ENCODE data around the gene HS3ST2. TPM values are rescaled to one million over a fixed set of nuclear protein-coding genes. Genes with fewer than 3 reads are reported as not detected.
A peak's percentile ranks its signal among the peaks of the same experiment; 100 is the strongest.
"Not testable (repeated sequence)": the region's sequence is repeated elsewhere in the genome, so short reads cannot be mapped to it uniquely, and the experiment has no call there.

The HS3ST2 gene
- total and polyA plus RNA-seq, 4 experiments from 2014 or later, result 0.47 to 0.70 TPM; not detected in 2

DNA sequence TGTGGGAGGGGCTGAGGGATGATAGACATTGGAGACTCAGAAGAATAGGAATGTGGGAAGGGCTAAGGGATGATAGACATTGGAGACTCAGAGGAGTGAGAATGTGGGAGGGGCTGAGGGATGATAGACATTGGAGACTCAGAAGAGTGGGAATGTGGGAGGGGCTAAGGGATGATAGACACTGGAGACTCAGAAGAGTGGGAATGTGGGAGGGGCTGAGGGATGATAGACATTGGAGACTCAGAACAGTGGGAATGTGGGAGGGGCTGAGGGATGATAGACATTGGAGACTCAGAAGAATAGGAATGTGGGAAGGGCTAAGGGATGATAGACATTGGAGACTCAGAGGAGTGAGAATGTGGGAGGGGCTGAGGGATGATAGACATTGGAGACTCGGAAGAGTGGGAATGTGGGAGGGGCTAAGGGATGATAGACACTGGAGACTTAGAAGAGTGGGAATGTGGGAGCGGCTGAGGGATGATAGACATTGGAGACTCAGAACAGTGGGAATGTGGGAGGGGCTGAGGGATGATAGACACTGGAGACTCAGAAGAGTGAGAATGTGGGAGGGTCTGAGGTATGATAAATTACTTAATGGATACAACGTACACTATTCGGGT lies 125.9 kb downstream of the HS3ST2 start:
- not testable (repeated sequence) for H3K36me3 Mint-ChIP-seq

GRCh38 chr16:22941970-22942501 lies 128.1 kb downstream of the HS3ST2 start:
- no peak overlapping the region for H3K4me3 Mint-ChIP-seq
- Histone ChIP-seq H3K27me3 (ENCODE audit: insufficient read depth, low read length) (no peaks in the 10 kb centered on the region), H3K4me3 (ENCODE audit: low read length in 2 of 2) (no peak overlapping the region), H3K9me3 (ENCODE audit: control insufficient read depth in 1 of 2, low read length in 2 of 2) (no peaks in the 10 kb centered on the region), H3K36me3 (ENCODE audit: insufficient read depth, low read length) (no peaks in the 10 kb centered on the region), H3K4me1 (ENCODE audit: insufficient read depth, low read length) (no peaks in the 10 kb centered on the region), H3K27ac (ENCODE audit: low read depth, low read length) (no peak overlapping the region)
- no peak for DNase-seq
- H3K4me1 Mint-ChIP-seq, result no peaks in the 10 kb centered on the region
- POLR2A ChIA-PET (ENCODE audit: partially characterized antibody), result no interaction called here
- intact Hi-C loops (cut with micrococcal nuclease), result no loop called here
- H3K36me3 Mint-ChIP-seq, result no peaks in the 10 kb centered on the region
- H3K27ac Mint-ChIP-seq, result no peak overlapping the region
- no peaks in the 10 kb centered on the region for H3K9me3 Mint-ChIP-seq
- peaks cover 17 to 35% of the 10 kb centered on the region in 2 donors for H3K27me3 Mint-ChIP-seq
- CTCF ChIA-PET (ENCODE audit: partially characterized antibody), result interaction anchor here (0.7 kb wide), 1 partner anchor 169 kb away, joined by 3 read pairs; no protein-coding TSS in a partner anchor

More for the DNA sequence above, 125.9 kb downstream of the HS3ST2 start:
- H3K27ac ChIP-seq (ENCODE audit: low read depth, low read length); intact Hi-C loops (cut with micrococcal nuclease); H3K4me3 Mint-ChIP-seq; DNase-seq; H3K27ac Mint-ChIP-seq; H3K27me3 ChIP-seq (ENCODE audit: insufficient read depth, low read length); POLR2A ChIA-PET (ENCODE audit: partially characterized antibody); H3K4me3 ChIP-seq (ENCODE audit: low read length in 2 of 2); H3K4me1 ChIP-seq (ENCODE audit: insufficient read depth, low read length); H3K4me1 Mint-ChIP-seq; CTCF ChIA-PET (ENCODE audit: partially characterized antibody); H3K9me3 Mint-ChIP-seq; H3K36me3 ChIP-seq (ENCODE audit: insufficient read depth, low read length); H3K9me3 ChIP-seq (ENCODE audit: control insufficient read depth in 1 of 2, low read length in 2 of 2): not testable (repeated sequence)
- H3K27me3 Mint-ChIP-seq, result peaks cover 10 to 30% of the 10 kb centered on the region in 2 donors

DNA sequence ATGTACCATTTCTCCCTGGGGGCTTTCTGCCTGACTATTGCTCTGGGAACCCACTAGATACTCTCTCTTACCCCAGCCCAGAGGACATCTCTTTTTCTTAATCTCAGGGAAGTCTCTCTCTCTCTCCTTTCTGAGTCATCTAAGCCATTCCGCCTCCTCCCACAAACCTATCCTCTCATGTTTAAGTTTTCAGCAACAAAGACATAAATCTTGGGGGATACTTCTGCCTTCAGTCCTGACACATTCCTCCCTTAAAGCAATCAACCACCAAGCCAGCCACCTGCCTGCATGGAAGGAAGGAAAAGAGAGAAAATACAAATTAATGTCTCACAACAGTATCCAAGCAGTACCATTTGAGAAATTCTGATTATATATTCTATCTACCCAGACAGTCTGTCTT lies 128.8 kb downstream of the HS3ST2 start:
- H3K4me1 Mint-ChIP-seq, result peaks cover 0 to 2% (median under 1%) of the 10 kb centered on the region in 4 donors
- ChIA-PET POLR2A (ENCODE audit: partially characterized antibody) (no interaction called here), CTCF (ENCODE audit: partially characterized antibody) (interaction anchor here (0.7 kb wide), 1 partner anchor 170 kb away, joined by 3 read pairs; no protein-coding TSS in a partner anchor)
- Histone ChIP-seq H3K27ac (ENCODE audit: low read depth, low read length) (no peak overlapping the region), H3K27me3 (ENCODE audit: insufficient read depth, low read length) (no peaks in the 10 kb centered on the region), H3K9me3 (ENCODE audit: control insufficient read depth in 1 of 2, low read length in 2 of 2) (no peaks in the 10 kb centered on the region), H3K4me1 (ENCODE audit: insufficient read depth, low read length) (no peaks in the 10 kb centered on the region), H3K4me3 (ENCODE audit: low read length in 2 of 2) (no peak overlapping the region), H3K36me3 (ENCODE audit: insufficient read depth, low read length) (no peaks in the 10 kb centered on the region)
- intact Hi-C loops (cut with micrococcal nuclease), result no loop called here
- H3K9me3 Mint-ChIP-seq, result no peaks in the 10 kb centered on the region
- H3K4me3 Mint-ChIP-seq, result no peak overlapping the region
- peaks cover 25 to 39% of the 10 kb centered on the region in 2 donors for H3K27me3 Mint-ChIP-seq
- no peak for DNase-seq
- no peaks in the 10 kb centered on the region for H3K36me3 Mint-ChIP-seq
- H3K27ac Mint-ChIP-seq, result no peak overlapping the region

DNA sequence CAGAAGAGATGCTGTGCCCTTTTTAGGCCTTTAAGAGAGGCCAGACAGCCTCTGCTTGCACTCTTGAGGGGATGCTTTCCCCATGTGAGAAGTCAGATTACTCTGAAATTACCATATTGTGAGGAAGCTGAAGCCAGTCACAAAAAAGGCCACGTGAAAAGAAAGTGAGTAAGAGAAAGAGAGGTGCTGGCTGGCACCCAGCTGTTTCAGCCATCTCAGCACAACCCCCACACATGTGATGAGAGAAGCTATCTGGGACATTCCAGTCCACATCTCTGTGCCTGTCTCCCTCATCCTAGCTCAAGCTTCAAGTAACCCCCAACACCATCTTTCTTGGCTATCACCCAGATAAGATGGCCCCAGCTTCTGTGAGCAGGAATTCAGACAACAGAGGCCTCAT lies 131.4 kb downstream of the HS3ST2 start:
- no peaks in the 10 kb centered on the region for H3K36me3 Mint-ChIP-seq
- H3K27me3 Mint-ChIP-seq, result peaks cover 31 to 39% of the 10 kb centered on the region in 2 donors
- intact Hi-C loops (cut with micrococcal nuclease), result no loop called here
- ChIA-PET POLR2A (ENCODE audit: partially characterized antibody) (no interaction called here), CTCF (ENCODE audit: partially characterized antibody) (interaction anchor here (1.1 kb wide), 1 partner anchor 1785 kb away, joined by 3 read pairs; no protein-coding TSS in a partner anchor)
- H3K27me3 ChIP-seq (ENCODE audit: insufficient read depth, low read length), result no peaks in the 10 kb centered on the region
- peaks cover 0 to 5% (median 0%) of the 10 kb centered on the region in 8 donors for H3K9me3 Mint-ChIP-seq
- no peak for DNase-seq
- no peaks in the 10 kb centered on the region for H3K9me3 ChIP-seq (ENCODE audit: control insufficient read depth in 1 of 2, low read length in 2 of 2)
- peaks cover 5% of the 10 kb centered on the region for H3K4me1 ChIP-seq (ENCODE audit: insufficient read depth, low read length)
- no peak overlapping the region for H3K4me3 ChIP-seq (ENCODE audit: low read length in 2 of 2)
- no peak overlapping the region for H3K27ac ChIP-seq (ENCODE audit: low read depth, low read length)
- no peaks in the 10 kb centered on the region for H3K36me3 ChIP-seq (ENCODE audit: insufficient read depth, low read length)
- H3K4me3 Mint-ChIP-seq, result no peak overlapping the region
- H3K27ac Mint-ChIP-seq, result no peak overlapping the region
- H3K4me1 Mint-ChIP-seq, result peaks cover 0 to 10% (median 5%) of the 10 kb centered on the region in 4 donors

DNA sequence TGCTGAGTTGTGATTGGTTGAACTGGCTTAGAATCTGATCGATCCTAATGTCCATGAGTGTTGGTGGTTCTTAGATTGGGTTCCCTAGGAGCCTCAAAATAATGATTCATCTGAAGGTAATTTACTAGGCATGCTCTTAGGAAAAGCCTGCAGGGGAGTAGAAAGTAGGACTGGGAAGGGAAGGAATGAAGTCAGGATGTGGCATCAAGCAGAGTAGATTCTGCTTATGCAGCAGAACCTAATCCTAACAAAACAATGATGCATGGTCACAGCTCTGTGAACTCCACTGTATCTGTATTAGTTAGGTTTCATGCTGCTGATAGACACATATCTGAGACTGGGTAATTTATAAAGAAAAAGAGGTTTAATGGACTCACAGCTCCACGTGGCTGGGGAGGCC lies 132.5 kb downstream of the HS3ST2 start:
- H3K27ac ChIP-seq (ENCODE audit: low read depth, low read length), result no peak overlapping the region
- H3K4me1 ChIP-seq (ENCODE audit: insufficient read depth, low read length), result peaks cover 5% of the 10 kb centered on the region
- peaks cover 0 to 10% (median 5%) of the 10 kb centered on the region in 4 donors for H3K4me1 Mint-ChIP-seq
- ChIA-PET POLR2A (ENCODE audit: partially characterized antibody) (no interaction called here), CTCF (ENCODE audit: partially characterized antibody) (interaction anchor here (1.1 kb wide), 1 partner anchor 1786 kb away, joined by 3 read pairs; no protein-coding TSS in a partner anchor)
- no peak overlapping the region for H3K4me3 Mint-ChIP-seq
- H3K9me3 Mint-ChIP-seq, result peaks cover 0 to 5% (median 0%) of the 10 kb centered on the region in 8 donors
- no peaks in the 10 kb centered on the region for H3K36me3 ChIP-seq (ENCODE audit: insufficient read depth, low read length)
- H3K4me3 ChIP-seq (ENCODE audit: low read length in 2 of 2), result no peak overlapping the region
- intact Hi-C loops (cut with micrococcal nuclease), result no loop called here
- no peaks in the 10 kb centered on the region for H3K36me3 Mint-ChIP-seq
- H3K27me3 Mint-ChIP-seq, result peaks cover 32 to 34% of the 10 kb centered on the region in 2 donors
- H3K27me3 ChIP-seq (ENCODE audit: insufficient read depth, low read length), result no peaks in the 10 kb centered on the region
- H3K9me3 ChIP-seq (ENCODE audit: control insufficient read depth in 1 of 2, low read length in 2 of 2), result no peaks in the 10 kb centered on the region
- no peak for DNase-seq
- H3K27ac Mint-ChIP-seq, result no peak overlapping the region

- peak overlapping the region in 2 of 8 donors; percentile 17 to 43 for H3K4me3 Mint-ChIP-seq
- Histone ChIP-seq H3K27ac (ENCODE audit: low read depth, low read length) (no peak overlapping the region), H3K4me1 (ENCODE audit: insufficient read depth, low read length) (peaks cover 5% of the 10 kb centered on the region), H3K4me3 (ENCODE audit: low read length in 2 of 2) (no peak overlapping the region), H3K36me3 (ENCODE audit: insufficient read depth, low read length) (no peaks in the 10 kb centered on the region), H3K9me3 (ENCODE audit: control insufficient read depth in 1 of 2, low read length in 2 of 2) (no peaks in the 10 kb centered on the region), H3K27me3 (ENCODE audit: insufficient read depth, low read length) (no peaks in the 10 kb centered on the region)
- ChIA-PET POLR2A (ENCODE audit: partially characterized antibody) (no interaction called here), CTCF (ENCODE audit: partially characterized antibody) (interaction anchor here (1.3 kb wide), 1 partner anchor 1394 kb away, joined by 4 read pairs; no protein-coding TSS in a partner anchor)
- H3K36me3 Mint-ChIP-seq, result no peaks in the 10 kb centered on the region
- peaks cover 0 to 10% (median 5%) of the 10 kb centered on the region in 4 donors for H3K4me1 Mint-ChIP-seq
- no peak overlapping the region for H3K27ac Mint-ChIP-seq
- H3K27me3 Mint-ChIP-seq, result peaks cover 27 to 34% of the 10 kb centered on the region in 2 donors
- intact Hi-C loops (cut with micrococcal nuclease), result no loop called here
- H3K9me3 Mint-ChIP-seq, result peaks cover 0 to 5% (median 0%) of the 10 kb centered on the region in 8 donors
- DNase-seq, result no peak
Measured at GRCh38 chr16:22948058-22948602, 134.2 kb downstream of the HS3ST2 start.

- Mint-ChIP-seq H3K36me3 (no peaks in the 10 kb centered on the region), H3K27ac (no peak overlapping the region), H3K4me3 (peak overlapping the region in 4 of 8 donors; percentile 34 to 59 (median 40)), H3K4me1 (peaks cover 0 to 10% (median 5%) of the 10 kb centered on the region in 4 donors), H3K27me3 (peaks cover 27 to 34% of the 10 kb centered on the region in 2 donors), H3K9me3 (peaks cover 0 to 5% (median 0%) of the 10 kb centered on the region in 8 donors)
- no peaks in the 10 kb centered on the region for H3K36me3 ChIP-seq (ENCODE audit: insufficient read depth, low read length)
- DNase-seq, result peak; percentile 13 to 58 (median 17)
- H3K4me1 ChIP-seq (ENCODE audit: insufficient read depth, low read length), result peaks cover 5% of the 10 kb centered on the region
- ChIA-PET CTCF (ENCODE audit: partially characterized antibody) (no interaction called here), POLR2A (ENCODE audit: partially characterized antibody) (no interaction called here)
- intact Hi-C loops (cut with micrococcal nuclease), result no loop called here
- no peaks in the 10 kb centered on the region for H3K9me3 ChIP-seq (ENCODE audit: control insufficient read depth in 1 of 2, low read length in 2 of 2)
- H3K27me3 ChIP-seq (ENCODE audit: insufficient read depth, low read length), result no peaks in the 10 kb centered on the region
- no peak overlapping the region for H3K4me3 ChIP-seq (ENCODE audit: low read length in 2 of 2)
- no peak overlapping the region for H3K27ac ChIP-seq (ENCODE audit: low read depth, low read length)
Measured at GRCh38 chr16:22948603-22949368, 134.8 kb downstream of the HS3ST2 start.

Data from CD4-positive, alpha-beta memory T cell (primary cell).